ENCODE data around the gene DNAJB5. TPM values are rescaled to one million over a fixed set of nuclear protein-coding genes. Genes with fewer than 3 reads are reported as not detected.

DNAJB5 gene
- total and polyA plus RNA-seq, 2 experiments from 2014 or later = 24.6 to 39.0 TPM

DNA sequence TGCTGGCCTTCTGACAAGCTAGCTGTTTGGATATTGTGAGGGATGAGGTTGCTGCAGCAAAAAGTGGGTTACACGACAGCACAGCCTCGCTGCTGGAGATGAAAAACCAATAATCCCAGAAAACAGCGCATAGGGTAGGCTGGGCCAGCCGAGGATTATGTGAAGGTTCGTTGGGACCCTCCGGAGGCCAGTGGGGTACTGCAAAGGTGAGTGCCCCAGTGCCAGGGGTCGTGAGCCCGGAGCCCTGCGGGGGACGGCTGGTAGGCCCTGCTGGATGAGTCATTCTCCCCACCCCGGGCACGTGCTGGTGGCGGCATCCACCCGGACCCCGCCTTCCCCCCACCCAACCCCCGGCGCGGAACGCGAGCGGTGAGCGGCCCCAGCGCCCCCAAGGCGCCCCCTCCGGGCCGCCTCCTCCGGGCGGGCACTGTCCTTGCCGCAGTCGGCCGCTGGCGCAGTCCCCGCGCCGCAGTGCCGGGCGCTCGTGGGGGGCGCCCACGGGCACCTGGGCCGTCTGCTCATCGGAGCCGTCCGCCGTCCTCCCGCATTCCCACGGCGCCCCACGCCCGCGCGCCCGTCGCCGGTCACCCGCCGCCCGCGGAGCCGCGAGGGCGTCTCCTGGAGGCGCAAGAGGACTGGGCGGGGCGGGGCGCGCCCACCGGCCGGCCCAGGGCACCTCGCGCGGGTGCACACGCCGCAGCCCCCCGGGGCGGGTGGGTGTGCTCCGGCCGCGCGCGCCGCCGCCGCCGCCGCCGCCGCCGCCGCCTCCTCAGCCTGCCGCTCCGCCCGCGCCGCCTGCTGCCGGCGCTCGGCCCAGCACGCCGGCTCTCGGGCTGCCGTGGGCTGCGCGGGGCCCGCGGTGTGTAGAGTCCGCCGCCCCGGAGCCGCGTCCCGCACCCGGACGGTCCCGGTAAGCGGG lies 31.8 kb upstream of the DNAJB5 start, which contains the start of gene PHF24:
Gene PHF24 (plus strand): TSS at position 794 of the 919 bp plus-strand sequence. CDS start 13,014 bp downstream, outside the sequence.
- TF ChIP-seq, protein P1, sequence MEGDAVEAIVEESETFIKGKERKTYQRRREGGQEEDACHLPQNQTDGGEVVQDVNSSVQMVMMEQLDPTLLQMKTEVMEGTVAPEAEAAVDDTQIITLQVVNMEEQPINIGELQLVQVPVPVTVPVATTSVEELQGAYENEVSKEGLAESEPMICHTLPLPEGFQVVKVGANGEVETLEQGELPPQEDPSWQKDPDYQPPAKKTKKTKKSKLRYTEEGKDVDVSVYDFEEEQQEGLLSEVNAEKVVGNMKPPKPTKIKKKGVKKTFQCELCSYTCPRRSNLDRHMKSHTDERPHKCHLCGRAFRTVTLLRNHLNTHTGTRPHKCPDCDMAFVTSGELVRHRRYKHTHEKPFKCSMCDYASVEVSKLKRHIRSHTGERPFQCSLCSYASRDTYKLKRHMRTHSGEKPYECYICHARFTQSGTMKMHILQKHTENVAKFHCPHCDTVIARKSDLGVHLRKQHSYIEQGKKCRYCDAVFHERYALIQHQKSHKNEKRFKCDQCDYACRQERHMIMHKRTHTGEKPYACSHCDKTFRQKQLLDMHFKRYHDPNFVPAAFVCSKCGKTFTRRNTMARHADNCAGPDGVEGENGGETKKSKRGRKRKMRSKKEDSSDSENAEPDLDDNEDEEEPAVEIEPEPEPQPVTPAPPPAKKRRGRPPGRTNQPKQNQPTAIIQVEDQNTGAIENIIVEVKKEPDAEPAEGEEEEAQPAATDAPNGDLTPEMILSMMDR (IDR thresholded peaks at IDR 0.05; ENCODE audit: low read depth, low read length) = no peak
- H3K9me3 ChIP-seq (ENCODE audit: low read depth) = no peaks in the 10 kb centered on the region
- no peak within 1 kb of the TSS for H3K27ac ChIP-seq
- peak; percentile 26 to 67 for DNase-seq (ENCODE audit: low read depth in 1 of 2, low spot score in 1 of 2)
- H3K4me1 ChIP-seq (ENCODE audit: low read depth) = no peaks in the 10 kb centered on the region
- H3K27me3 ChIP-seq = peaks cover 49% of the 10 kb centered on the region
- H3K36me3 ChIP-seq = no peaks in the 10 kb centered on the region
- peak within 1 kb of the TSS; percentile 50 for H3K4me3 ChIP-seq

DNA sequence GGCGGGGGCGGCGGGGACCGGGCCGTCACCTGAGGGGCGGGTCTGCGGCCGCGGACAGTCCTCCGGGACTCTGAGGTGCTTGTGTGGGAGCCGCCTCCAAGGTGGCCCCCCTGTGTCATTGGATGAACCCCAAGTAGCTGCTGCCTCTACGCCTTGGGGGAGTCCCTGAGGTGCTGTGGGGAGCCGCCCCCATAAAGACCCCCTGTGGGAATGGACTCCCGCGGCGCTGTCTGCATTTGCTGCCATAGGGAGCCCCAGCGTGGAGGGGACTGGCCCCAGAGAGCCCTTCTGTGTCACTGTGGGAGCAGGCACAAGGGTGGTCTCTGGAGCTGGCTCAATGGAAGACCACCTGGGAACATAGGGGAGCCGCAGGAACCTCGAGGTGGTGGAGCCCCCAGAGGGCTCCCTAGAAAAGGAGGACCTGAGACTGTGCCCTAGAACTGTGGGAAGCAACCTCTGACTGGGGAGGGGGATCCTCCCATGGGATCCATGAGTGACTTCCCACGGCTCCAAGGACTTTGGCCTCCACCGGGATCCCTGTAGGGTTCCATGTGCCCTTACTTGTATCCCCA lies 31.0 kb upstream of the DNAJB5 start:
- no peaks in the 10 kb centered on the region for H3K9me3 ChIP-seq (ENCODE audit: low read depth)
- H3K4me3 ChIP-seq = peak overlapping the region; percentile 50
- TF ChIP-seq, protein P1 (IDR thresholded peaks at IDR 0.05; ENCODE audit: low read depth, low read length) = no peak
- H3K4me1 ChIP-seq (ENCODE audit: low read depth) = no peaks in the 10 kb centered on the region
- no peak for DNase-seq (ENCODE audit: low read depth in 1 of 2, low spot score in 1 of 2)
- H3K36me3 ChIP-seq = no peaks in the 10 kb centered on the region
- no peak overlapping the region for H3K27ac ChIP-seq
- H3K27me3 ChIP-seq = peaks cover 49% of the 10 kb centered on the region

DNA sequence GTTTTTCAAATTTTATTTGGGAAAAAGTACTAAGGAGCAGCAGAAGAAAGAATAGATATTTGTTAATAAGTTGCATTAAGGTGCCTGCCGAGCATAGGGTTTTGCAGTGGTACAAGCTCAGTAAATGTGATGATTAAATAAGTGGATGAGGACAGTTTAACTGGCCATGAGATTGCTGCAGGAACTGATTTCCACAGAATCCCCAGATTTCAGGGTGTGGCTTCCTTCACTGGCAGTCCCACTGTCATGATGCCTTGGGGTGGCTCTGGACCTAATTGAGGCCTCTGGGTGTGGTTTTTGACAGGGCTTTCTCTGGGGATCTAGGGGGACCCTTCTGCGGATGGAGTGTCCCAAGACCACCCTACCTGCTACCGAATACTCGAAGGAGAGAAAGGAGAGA lies 30.1 kb upstream of the DNAJB5 start:
- Histone ChIP-seq H3K36me3 (no peaks in the 10 kb centered on the region), H3K9me3 (ENCODE audit: low read depth) (no peaks in the 10 kb centered on the region), H3K27me3 (peaks cover 49% of the 10 kb centered on the region), H3K4me1 (ENCODE audit: low read depth) (no peaks in the 10 kb centered on the region), H3K27ac (no peak overlapping the region), H3K4me3 (no peak overlapping the region)
- DNase-seq (ENCODE audit: low read depth in 1 of 2, low spot score in 1 of 2) = no peak
- TF ChIP-seq, protein P1 (IDR thresholded peaks at IDR 0.05; ENCODE audit: low read depth, low read length) = no peak

DNA sequence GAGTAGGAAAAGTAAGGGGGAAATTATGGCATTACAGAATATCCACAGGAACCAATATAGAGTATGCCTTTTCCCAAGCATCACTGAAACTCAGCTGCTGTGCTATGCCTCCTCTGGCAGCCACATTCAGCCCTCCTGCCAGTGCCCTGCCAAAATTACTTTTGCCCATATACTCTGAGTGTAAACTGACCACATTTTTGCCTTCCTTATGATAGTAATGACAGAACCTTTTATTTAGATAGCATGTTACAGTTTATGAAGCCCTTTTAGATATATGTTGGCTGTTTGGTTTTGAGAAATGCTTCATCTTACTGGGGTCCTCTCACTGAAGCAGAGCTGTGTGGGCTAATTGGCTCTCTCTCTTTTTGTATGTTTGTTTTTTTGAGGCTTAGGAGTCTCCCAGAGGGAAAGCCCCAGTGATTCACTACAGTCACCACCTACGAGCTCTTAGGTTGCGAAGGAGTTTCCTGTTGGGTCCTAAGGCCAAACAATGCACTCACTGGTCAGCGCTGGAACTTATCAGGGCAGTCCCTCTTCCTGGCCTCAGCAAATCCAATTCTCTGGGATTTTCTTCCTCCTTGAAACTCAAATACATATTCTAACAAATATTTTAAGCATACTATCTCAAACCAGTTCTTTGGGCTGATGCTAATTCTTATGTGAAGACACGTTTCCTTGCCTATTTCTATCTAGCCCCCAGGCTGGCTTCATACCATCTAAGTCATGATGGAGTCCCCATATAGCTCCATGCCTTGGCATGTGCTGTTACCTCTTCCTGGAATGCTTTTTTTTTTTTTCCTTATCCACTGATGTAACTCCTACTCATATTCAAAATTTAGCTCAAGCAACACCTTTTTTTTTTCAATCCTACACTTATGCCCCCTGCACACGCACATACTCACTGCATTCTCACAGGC lies 27.7 kb upstream of the DNAJB5 start:
- Histone ChIP-seq H3K4me3 (no peak overlapping the region), H3K36me3 (no peaks in the 10 kb centered on the region), H3K27me3 (peaks cover 36% of the 10 kb centered on the region), H3K4me1 (ENCODE audit: low read depth) (no peaks in the 10 kb centered on the region), H3K27ac (no peak overlapping the region), H3K9me3 (ENCODE audit: low read depth) (no peaks in the 10 kb centered on the region)
- peak in 1 of 2 donors; percentile 84 for DNase-seq (ENCODE audit: low read depth in 1 of 2, low spot score in 1 of 2)
- TF ChIP-seq, protein P1 (IDR thresholded peaks at IDR 0.05; ENCODE audit: low read depth, low read length) = no peak

DNA sequence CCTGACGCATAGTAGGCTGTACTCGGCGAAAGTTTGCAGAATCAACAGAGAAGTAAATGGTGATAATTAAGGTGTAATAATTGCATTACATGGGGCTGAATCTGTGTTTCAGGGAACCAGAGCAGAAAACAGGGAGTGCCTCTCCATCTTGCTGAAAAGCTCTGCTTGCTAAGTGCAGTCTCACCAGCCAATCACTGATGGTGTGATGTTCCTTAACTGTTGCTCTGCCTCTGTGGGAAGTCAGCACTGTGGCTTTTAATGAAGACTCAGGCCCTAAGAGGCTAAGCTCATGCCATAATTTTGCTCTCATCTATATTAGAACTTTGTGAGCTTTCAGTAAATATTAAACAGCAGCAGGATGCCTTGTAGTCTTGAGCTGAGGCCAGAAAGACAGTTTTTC lies 27.0 kb upstream of the DNAJB5 start:
- TF ChIP-seq, protein P1 (IDR thresholded peaks at IDR 0.05; ENCODE audit: low read depth, low read length) = no peak
- peaks cover 28% of the 10 kb centered on the region for H3K27me3 ChIP-seq
- no peak overlapping the region for H3K4me3 ChIP-seq
- DNase-seq (ENCODE audit: low read depth in 1 of 2, low spot score in 1 of 2) = no peak
- H3K36me3 ChIP-seq = no peaks in the 10 kb centered on the region
- H3K27ac ChIP-seq = no peak overlapping the region
- H3K9me3 ChIP-seq (ENCODE audit: low read depth) = no peaks in the 10 kb centered on the region
- no peaks in the 10 kb centered on the region for H3K4me1 ChIP-seq (ENCODE audit: low read depth)

Measured in cardiac muscle cell (in vitro differentiated cells and primary cell).